Hindlimb muscle (tissue), 1 donor: ENCODE results near the gene PDCD7. TPM values are rescaled to one million over a fixed set of nuclear protein-coding genes. Genes with fewer than 3 reads are reported as not detected.
"Not testable (repeated sequence)": the region's sequence is repeated elsewhere in the genome, so short reads cannot be mapped to it uniquely, and the experiment has no call there.

ENCODE experiments used
- DNase-seq: peaks from one replicate; pipeline ENCODE4 v3.0.0-alpha.2; 2013
- polyA plus RNA-seq: library from polyadenylated mRNA; unstranded; fragments of 120-200 nt; gene quantifications from one replicate; pipeline ENCODE4 v1.2.1, GENCODE V29; 2013; ENCODE audit not compliant: insufficient read length

The PDCD7 gene
- polyA plus RNA-seq, 1 donor, result 25.7 TPM

DNA sequence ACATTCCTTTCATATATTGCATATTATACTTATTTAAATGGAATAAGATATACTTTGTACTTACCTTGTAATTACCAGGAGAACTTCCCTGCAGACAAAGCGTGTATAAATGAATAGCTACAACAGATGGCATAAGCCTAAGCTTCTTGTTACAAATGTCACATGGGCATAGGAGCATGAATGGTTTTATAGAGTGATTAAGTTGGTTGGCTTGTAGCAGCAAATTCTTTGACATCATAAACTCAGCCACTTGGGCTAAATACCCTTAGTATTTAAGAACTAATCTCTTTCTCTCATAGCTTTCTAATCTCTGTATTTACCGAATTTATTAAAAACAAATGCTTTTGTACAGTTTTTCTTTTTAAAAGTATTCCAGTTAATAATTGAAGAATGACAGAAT is 18.5 kb downstream of the PDCD7 start, which contains the start of gene UBAP1L:
TSS of gene UBAP1L (minus strand) at position 115 of the 400 bp plus-strand sequence. CDS start 8,985 bp downstream, outside the sequence.
- no peak for DNase-seq

- no peak for DNase-seq
Measured at GRCh38 chr15:65110676-65111292, 22.8 kb downstream of the PDCD7 start.

- DNase-seq, result no peak
Measured at GRCh38 chr15:65106011-65106590, 27.5 kb downstream of the PDCD7 start.

DNA sequence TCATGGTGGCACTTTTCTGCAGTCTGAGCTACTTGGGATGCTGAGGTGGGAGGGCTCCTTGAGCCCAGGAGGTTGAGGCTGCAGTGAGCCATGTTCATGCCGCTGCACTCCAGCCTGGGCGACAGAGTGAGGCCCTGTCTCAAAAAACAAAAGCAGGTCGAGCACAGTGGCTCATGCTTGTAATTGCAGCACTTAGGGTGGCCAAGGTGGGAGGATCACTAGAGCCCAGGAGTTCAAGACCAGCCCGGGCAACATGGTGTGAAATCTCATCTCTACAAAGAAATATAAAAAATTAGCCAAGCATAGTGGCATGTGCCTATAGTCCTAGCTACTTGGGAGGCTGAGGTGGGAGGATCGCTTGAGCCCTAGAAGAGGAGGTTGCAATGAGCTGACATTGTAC is 28.6 kb downstream of the PDCD7 start:
- DNase-seq, result no peak

DNA sequence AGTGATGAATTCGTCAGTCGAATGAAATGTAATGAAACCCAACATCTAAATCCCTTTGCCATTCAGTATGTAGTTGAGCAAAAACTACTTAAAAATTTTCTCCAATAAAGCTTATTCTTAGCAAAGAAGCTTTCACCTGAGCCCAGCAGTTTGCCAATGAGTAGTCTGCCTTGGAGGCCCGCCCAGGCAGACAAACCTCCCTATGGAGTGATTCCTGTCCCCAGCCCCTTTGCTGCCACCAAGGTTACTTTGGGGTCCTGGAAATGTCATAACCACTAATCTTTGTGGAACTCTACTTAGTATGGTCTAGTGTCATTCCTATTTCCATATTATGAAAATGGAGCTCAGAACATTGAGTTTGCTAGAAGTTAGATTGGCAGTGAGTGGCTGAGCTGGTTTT is 30.7 kb downstream of the PDCD7 start:
- DNase-seq, result no peak

GRCh38 chr15:65101891-65102708 is 31.5 kb downstream of the PDCD7 start:
- DNase-seq, result no peak

DNA sequence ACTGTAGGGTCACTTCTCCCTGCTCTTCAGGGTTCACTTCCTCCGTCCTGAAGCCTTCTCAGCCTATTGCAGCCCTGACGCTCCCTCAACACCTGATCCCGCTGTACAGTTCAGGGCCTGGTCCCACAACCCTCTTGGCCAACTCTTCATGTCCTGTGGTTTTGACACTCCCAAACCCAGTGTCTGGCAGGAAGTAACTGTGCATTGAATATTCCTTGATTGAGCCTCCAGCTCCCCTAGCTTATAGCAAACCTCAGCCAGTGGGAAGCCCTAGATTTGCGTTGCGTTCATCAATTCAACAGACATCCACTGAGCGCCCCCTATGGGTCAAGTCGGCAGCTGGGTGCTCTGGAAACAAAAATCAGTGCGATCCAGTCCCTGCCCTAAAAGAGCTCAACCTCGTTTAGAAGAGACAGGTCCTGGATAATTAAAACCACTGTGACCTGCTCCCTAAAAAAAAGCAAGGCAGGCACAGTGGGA is 32.2 kb downstream of the PDCD7 start:
- peak; percentile 76 for DNase-seq

- DNase-seq, result no peak
Measured at GRCh38 chr15:65100442-65100841, 33.2 kb downstream of the PDCD7 start.

- not testable (repeated sequence) for DNase-seq
Measured at GRCh38 chr15:65099801-65100200, 33.8 kb downstream of the PDCD7 start.

GRCh38 chr15:65099336-65099735 is 34.3 kb downstream of the PDCD7 start:
- no peak for DNase-seq

- no peak for DNase-seq
Measured at GRCh38 chr15:65097651-65098263, 35.9 kb downstream of the PDCD7 start.

- DNase-seq, result no peak
Measured at GRCh38 chr15:65096481-65097385, 36.9 kb downstream of the PDCD7 start.

DNA sequence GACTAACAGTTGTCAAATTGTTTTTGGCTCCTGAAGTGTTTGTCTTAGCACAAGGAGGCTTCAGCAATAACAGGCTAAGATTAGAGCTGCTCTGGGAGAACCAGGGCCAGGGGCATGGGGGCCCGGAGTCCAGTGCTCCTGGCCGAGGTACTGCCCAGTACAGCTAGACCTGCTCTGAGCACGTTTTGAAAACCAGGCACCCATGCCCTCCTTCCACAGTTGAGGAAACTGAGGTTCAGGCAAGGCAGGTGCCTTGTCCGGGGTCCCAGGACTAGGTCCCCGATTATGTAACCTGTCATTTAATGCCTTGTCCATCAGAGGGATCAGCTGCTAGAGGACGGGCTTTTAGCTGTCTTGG is 37.9 kb downstream of the PDCD7 start:
- no peak for DNase-seq

- no peak for DNase-seq
Measured at GRCh38 chr15:65095011-65095746, 38.4 kb downstream of the PDCD7 start.

- DNase-seq, result no peak
Measured at GRCh38 chr15:65094294-65094995, 39.2 kb downstream of the PDCD7 start.

- not testable (repeated sequence) for DNase-seq
Measured at GRCh38 chr15:65093793-65094170, 39.8 kb downstream of the PDCD7 start.

DNA sequence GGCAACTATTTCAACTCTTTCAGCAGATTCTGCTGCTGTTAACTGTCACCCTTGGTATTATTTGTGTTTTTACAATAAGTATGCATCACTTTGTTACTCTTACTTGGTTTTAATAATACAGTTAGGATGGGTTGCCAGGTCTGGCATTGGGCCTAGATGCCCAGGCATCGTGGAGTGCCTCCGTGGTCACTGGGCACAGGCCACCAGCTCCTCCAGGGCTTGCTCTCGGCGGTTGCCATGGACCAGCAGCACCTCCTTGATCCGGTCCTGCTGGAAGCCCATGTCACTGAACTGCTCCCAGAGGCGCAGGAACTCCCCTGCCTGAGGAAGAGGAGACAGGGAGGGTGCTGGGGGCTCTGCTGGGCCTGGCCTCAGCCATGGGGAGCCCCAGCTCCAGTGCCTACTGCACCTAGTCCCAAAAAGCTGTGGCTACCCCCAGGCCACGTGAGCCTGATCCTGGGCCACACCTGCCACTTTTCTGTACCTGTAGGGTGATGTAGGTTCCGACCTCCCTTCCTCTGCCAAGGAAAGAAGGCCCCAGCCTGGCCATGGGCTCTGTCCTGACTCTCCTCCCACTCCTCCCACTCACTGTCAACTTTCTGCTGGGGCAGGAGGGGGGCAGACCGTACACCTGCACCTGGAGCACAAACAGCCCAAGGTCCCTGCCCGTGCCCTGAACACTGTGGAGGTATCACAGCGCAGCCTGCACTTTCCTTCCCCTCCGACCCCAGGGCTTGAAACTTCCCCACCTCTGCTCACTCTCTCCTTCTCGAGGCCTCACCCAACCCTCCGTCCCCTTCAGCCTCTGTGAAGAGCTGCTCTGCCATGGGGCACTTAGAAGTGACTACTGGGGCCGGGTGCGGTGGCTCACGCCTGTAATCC is 40.5 kb downstream of the PDCD7 start:
- no peak for DNase-seq

GRCh38 chr15:65091946-65092770 is 41.5 kb downstream of the PDCD7 start:
- DNase-seq, result no peak
